Mucosa of descending colon (tissue), 3 donors: ENCODE measurements around the gene ZKSCAN4. TPM values are rescaled to one million over a fixed set of nuclear protein-coding genes. Genes with fewer than 3 reads are reported as not detected.

Experiments used
- ATAC-seq: fragments of 200-7000 bp; cut with Tn5 transposase; one replicate; pipeline ENCODE4 v1.9.1; 2020; ENCODE audit warnings: mild to moderate bottlenecking, moderate library complexity
- DNase-seq, 3 donors: peaks; one replicate each; pipeline ENCODE4 v3.0.0-alpha.2; 2020
- H3K36me3 ChIP-seq: fragments of 200-600 bp; one replicate; pipeline ENCODE4 v1.8.0; 2021; ENCODE audit warnings: low read depth, mild to moderate bottlenecking
- H3K4me1 ChIP-seq: fragments of 200-600 bp; one replicate; pipeline ENCODE4 v1.8.0; 2021; ENCODE audit warnings: low read depth, mild to moderate bottlenecking
- H3K4me3 ChIP-seq: fragments of 200-600 bp; one replicate; pipeline ENCODE4 v1.8.0; 2021; ENCODE audit warnings: mild to moderate bottlenecking
- H3K9me3 ChIP-seq: fragments of 200-600 bp; one replicate; pipeline ENCODE4 v1.8.0; 2021; ENCODE audit warnings: mild to moderate bottlenecking
- CTCF ChIP-seq: fragments of 200-600 bp; IDR thresholded peaks from one replicate; pipeline ENCODE4 v1.8.0; 2022; ENCODE audit warnings: antibody characterized with exemption, mild to moderate bottlenecking
- intact Hi-C, 2 donors: fragments of 100-400 bp; cut with DNase I in 1 of 2; cut with micrococcal nuclease in 1 of 2; formaldehyde crosslinking; loops; one replicate each; pipeline versions ENCODE4 v1.11.0 to v1.11.1; 2022; cut with DNase I, micrococcal nuclease
- total RNA-seq, 3 donors: library from RNA; stranded (reverse); fragmentation: NEBNext Ultra II Directional in 2 of 3; extraction: Animal tissue kit (Norgen Biotek cat#: 25700) in 2 of 3; gene quantifications; one replicate each; pipeline versions ENCODE4 v1.2.1 to v1.2.4, GENCODE V29; 2021 to 2023
- donor health status: DM: no; HTN: no; CAD: no; lungs with moderate emphysema.
- donor health status: DM: no; HTN: no; CAD: no.
- donor health status: DM: no; HTN: yes; CAD: no.

The ZKSCAN4 gene
- total RNA-seq, 3 donors from 2014 or later: 4.0 to 6.1 (median 5.5) TPM

DNA sequence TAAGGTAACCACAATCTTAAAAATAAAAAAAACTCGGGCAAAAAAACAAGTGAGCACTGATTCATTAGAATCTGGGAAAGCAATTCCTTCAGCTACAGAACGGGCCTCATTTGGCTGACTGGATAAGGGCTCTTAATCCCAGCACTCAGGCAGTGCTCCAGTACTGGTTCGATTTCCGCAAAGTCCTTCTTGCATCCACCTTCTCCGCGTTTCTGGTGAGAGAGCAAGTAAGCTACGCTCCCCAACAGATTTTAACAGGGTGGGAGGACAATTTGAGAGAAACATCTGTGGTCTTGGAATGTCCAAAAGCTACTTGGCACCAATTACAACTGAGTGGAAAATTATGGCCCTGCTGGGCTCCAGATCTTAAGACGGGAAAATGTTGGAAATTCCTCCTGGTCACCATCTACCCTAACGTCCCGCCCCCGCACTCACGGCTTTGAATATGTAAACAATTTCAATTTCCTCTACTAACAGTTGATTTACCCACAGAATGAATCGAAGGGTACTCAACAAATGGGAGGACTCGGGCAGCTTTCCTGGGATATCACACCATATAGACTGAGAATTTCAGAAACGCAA, 45.0 kb downstream of the ZKSCAN4 start:
- Histone ChIP-seq H3K4me1 (peaks cover 3% of the 10 kb centered on the region), H3K9me3 (no peaks in the 10 kb centered on the region), H3K4me3 (no peak overlapping the region), H3K36me3 (no peaks in the 10 kb centered on the region)
- DNase-seq: peak in 2 of 3 donors; percentile 41
- peak; percentile 52 for ATAC-seq
- intact Hi-C loops: no loop called here
- TF ChIP-seq CTCF: no peak

DNA sequence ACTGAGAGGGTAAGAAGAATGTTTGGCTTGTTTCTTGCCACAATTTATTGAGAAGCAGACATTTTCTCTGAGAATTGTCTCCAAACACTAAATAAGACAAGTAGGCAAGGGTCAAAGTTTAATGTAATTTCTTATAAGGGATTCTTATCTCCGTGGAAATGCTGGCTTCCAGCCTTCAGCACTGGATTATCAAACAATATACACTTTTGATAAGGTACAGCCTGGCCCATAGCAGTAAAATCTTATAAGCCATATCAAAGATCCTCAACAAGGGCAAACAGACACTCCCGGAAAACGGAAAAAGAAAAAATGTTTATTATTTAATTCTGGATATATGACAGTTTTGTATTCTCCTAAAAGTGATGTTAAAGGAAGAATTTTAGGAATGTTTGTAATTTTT, 45.5 kb downstream of the ZKSCAN4 start:
- Histone ChIP-seq H3K4me3 (no peak overlapping the region), H3K36me3 (no peaks in the 10 kb centered on the region), H3K9me3 (no peaks in the 10 kb centered on the region), H3K4me1 (peaks cover 3% of the 10 kb centered on the region)
- TF ChIP-seq CTCF: no peak
- intact Hi-C loops: no loop called here
- ATAC-seq (peak; percentile 85), DNase-seq (peak in 1 of 3 donors; percentile 67)

DNA sequence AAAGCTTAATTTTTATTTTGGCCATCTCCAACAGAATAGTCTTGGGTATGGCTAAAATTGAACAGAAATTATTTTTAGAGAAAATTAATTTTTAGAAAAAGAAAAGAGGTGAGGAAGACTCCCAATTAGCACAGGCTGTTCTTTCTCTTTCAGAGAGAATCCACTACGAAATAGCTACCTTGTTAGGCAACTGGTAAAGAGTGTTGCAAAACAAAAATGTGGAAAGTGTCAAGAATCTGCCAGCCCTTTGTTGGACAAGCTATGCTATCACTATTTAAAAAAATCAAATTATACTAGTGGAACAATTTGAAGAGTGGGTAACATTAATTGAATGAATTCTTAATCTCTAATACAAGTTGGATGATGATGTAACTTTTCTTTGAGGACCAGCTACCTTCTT, 46.2 kb downstream of the ZKSCAN4 start:
- intact Hi-C loops: no loop called here
- ATAC-seq (no peak), DNase-seq (no peak)
- no peaks in the 10 kb centered on the region for H3K9me3 ChIP-seq
- TF ChIP-seq CTCF: no peak
- H3K4me1 ChIP-seq: peaks cover 3% of the 10 kb centered on the region
- H3K4me3 ChIP-seq: no peak overlapping the region
- H3K36me3 ChIP-seq: no peaks in the 10 kb centered on the region

DNA sequence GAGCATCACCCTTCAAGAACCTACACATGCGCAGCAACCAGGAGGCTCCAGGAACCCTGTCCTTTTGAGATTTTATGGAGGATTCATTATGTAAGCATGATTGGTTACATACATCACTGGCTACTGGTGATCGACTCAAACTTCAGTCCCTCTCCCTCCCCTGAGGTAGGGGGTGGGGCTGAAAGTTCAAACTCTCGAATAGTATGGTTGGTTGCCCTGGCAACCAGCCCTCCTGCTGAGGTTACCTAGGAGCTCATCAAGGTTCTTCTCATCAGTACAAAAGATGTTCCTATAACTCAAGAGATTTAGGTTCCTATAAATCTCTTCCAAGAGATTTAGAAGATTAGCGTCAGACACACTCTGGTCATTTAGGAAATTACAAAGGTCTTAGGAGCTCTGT, 48.9 kb downstream of the ZKSCAN4 start:
- peaks cover 3% of the 10 kb centered on the region for H3K4me1 ChIP-seq
- no peak for ATAC-seq
- intact Hi-C loops: no loop called here
- H3K36me3 ChIP-seq: no peaks in the 10 kb centered on the region
- no peak for TF ChIP-seq CTCF
- no peak overlapping the region for H3K4me3 ChIP-seq
- H3K9me3 ChIP-seq: no peaks in the 10 kb centered on the region
- no peak for DNase-seq

- DNase-seq (no peak), ATAC-seq (no peak)
- H3K36me3 ChIP-seq: no peaks in the 10 kb centered on the region
- no peaks in the 10 kb centered on the region for H3K4me1 ChIP-seq
- TF ChIP-seq CTCF: no peak
- no peak overlapping the region for H3K4me3 ChIP-seq
- intact Hi-C loops: no loop called here
- no peaks in the 10 kb centered on the region for H3K9me3 ChIP-seq
Measured at GRCh38 chr6:28200020-28200419, 52.0 kb downstream of the ZKSCAN4 start.

Other genes starting within 250 kb of the ZKSCAN4 start
- gene ZNF165, start 171.7 kb downstream of the ZKSCAN4 start, total RNA-seq: 1 to 10 TPM; 3.9 to 7.1 (median 4.0) TPM
- gene ZSCAN16, start 127.7 kb downstream of the ZKSCAN4 start, total RNA-seq: 1 to 10 TPM; 7.4 to 9.5 (median 8.3) TPM
- gene ZKSCAN8, start 110.4 kb downstream of the ZKSCAN4 start, total RNA-seq: 10 to 100 TPM; 11.6 to 26.7 (median 16.6) TPM
- 10 to 100 TPM; 14.1 to 15.7 (median 14.9) TPM for gene ZSCAN9, start 27.0 kb downstream of the ZKSCAN4 start, total RNA-seq
- gene NKAPL, start 7.0 kb upstream of the ZKSCAN4 start, total RNA-seq: 1 to 10 TPM in 1 of 3 donors, under 1 TPM in 1, not detected in 1; 0.24 to 2.8 TPM
- gene ZSCAN26, start 14.9 kb upstream of the ZKSCAN4 start, total RNA-seq: 10 to 100 TPM in 1 of 3 donors, 1 to 10 TPM in 2; 8.2 to 17.7 (median 9.2) TPM
- 1 to 10 TPM in 2 of 3 donors, under 1 TPM in 1; 0.75 to 6.6 (median 1.9) TPM for gene PGBD1, start 29.3 kb upstream of the ZKSCAN4 start, total RNA-seq
- 10 to 100 TPM in 1 of 3 donors, 1 to 10 TPM in 2; 6.3 to 20.5 (median 8.7) TPM for gene ZSCAN31, start 83.9 kb upstream of the ZKSCAN4 start, total RNA-seq
- gene ZKSCAN3, start 97.7 kb upstream of the ZKSCAN4 start, total RNA-seq: 10 to 100 TPM in 1 of 3 donors, 1 to 10 TPM in 2; 5.2 to 12.8 (median 6.1) TPM
- gene ZSCAN12, start 147.5 kb upstream of the ZKSCAN4 start, total RNA-seq: 1 to 10 TPM; 4.3 to 6.9 (median 5.0) TPM
- gene ZSCAN23, start 191.2 kb upstream of the ZKSCAN4 start, total RNA-seq: 1 to 10 TPM in 2 of 3 donors, under 1 TPM in 1; 0.89 to 3.0 (median 2.0) TPM